Measurements from ENCODE around the gene HAO1. TPM values are rescaled to one million over a fixed set of nuclear protein-coding genes. Genes with fewer than 3 reads are reported as not detected.

The HAO1 gene
- total and polyA plus RNA-seq, 2 of the 13 experiments (the other 11 are each of a cell fraction or from before 2014, with no cell fraction given) = 0.03 TPM; not detected in 1

- TF ChIP-seq ZXDC (CRISPR knock-in tag; IDR thresholded peaks at IDR 0.05) (no peak), ZNF263 (CRISPR knock-in tag; IDR thresholded peaks at IDR 0.05) (no peak), FOSL1 (CRISPR knock-in tag; IDR thresholded peaks at IDR 0.05; ENCODE audit: borderline replicate concordance) (no peak), PTBP1 (IDR thresholded peaks at IDR 0.05; ENCODE audit: low read depth, low read length, poor library complexity, severe bottlenecking) (no peak), FOXK2 (IDR thresholded peaks at IDR 0.05) (no peak), NFE2L2 (IDR thresholded peaks at IDR 0.05; ENCODE audit: low read length) (no peak), RBM22 (optimal IDR thresholded peaks at IDR 0.05; ENCODE audit: low read length) (no peak), PAXIP1 (CRISPR knock-in tag; conservative IDR thresholded peaks at IDR 0.05) (peak; percentile 19; the same call in 1 of the 2 replicates), HMG20B (CRISPR knock-in tag; conservative IDR thresholded peaks at IDR 0.05) (no peak), ZC3H13 (CRISPR knock-in tag; IDR thresholded peaks at IDR 0.05) (no peak), SMC3 (IDR thresholded peaks at IDR 0.05; ENCODE audit: low read length) (peak; percentile 89), ZNF496 (CRISPR knock-in tag; IDR thresholded peaks at IDR 0.05; ENCODE audit: insufficient replicate concordance) (no peak), CEBPB (IDR thresholded peaks at IDR 0.05; ENCODE audit: borderline replicate concordance, low read depth, low read length) (peak; percentile 96), AHR (CRISPR knock-in tag; IDR thresholded peaks at IDR 0.05) (no peak), ZSCAN25 (CRISPR knock-in tag; IDR thresholded peaks at IDR 0.05) (0 out of 2 replicates have a peak, but pooled peaks have one; percentile 49), DRAP1 (CRISPR knock-in tag; IDR thresholded peaks at IDR 0.05) (0 out of 2 replicates have a peak, but pooled peaks have one; percentile 12), ZNF383 (CRISPR knock-in tag; IDR thresholded peaks at IDR 0.05; ENCODE audit: borderline replicate concordance) (0 out of 2 replicates have a peak, but pooled peaks have one; percentile 61), ZNF687 (CRISPR knock-in tag; IDR thresholded peaks at IDR 0.05) (peak; percentile 20; the same call in 1 of the 2 replicates), HOXA5 (CRISPR knock-in tag; IDR thresholded peaks at IDR 0.05) (no peak), ZNF777 (CRISPR knock-in tag; IDR thresholded peaks at IDR 0.05) (no peak)
Measured at GRCh38 chr20:7980332-7981046, 40.2 kb upstream of the HAO1 start (continued).
